PC-9 (cell line): ENCODE data around the gene GPR143. TPM values are rescaled to one million over a fixed set of nuclear protein-coding genes. Genes with fewer than 3 reads are reported as not detected.

Experiments used
- BruUV-seq: library from RNA; stranded (reverse); fragments of 400-500 nt; replicated peaks from 2 replicates; lab custom pipeline; 2021; lab: Mats Ljungman, UMichigan
- CTCF ChIA-PET: fragments of 300-600 bp; sonication (Branson Sonifier 250); formaldehyde crosslinking; loops from one replicate; lab custom pipeline; 2022; ENCODE audit warnings: antibody characterized with exemption; lab: Charles Lee
- POLR2A ChIA-PET: fragments of 300-600 bp; sonication (Branson Sonifier 250); formaldehyde crosslinking; loops from one replicate; lab custom pipeline; 2022; ENCODE audit warnings: antibody characterized with exemption; ENCODE audit not compliant: unreplicated experiment; lab: Charles Lee
- DNase-seq, 2 experiments: peaks; one replicate each; pipeline versions ENCODE4 v3.0.0 to v3.0.0-alpha.2; 2015 to 2022; ENCODE audit warnings: mixed read lengths in 1 of 2
- H2AFZ ChIP-seq: fragments of 200-600 bp; sonication (generic); 2 replicates; pipeline ENCODE4 v1.8.1; 2017; ENCODE audit warnings: antibody characterized with exemption
- H3F3A ChIP-seq: fragments of 200-600 bp; sonication (generic); 2 replicates; pipeline ENCODE4 v1.8.1; 2017; ENCODE audit warnings: antibody characterized with exemption, mild to moderate bottlenecking, low read depth; ENCODE audit not compliant: insufficient read depth
- H3K27ac ChIP-seq: fragments of 200-600 bp; sonication (generic); 2 replicates; pipeline ENCODE4 v1.6.1; 2016; ENCODE audit warnings: mixed run types
- H3K27me3 ChIP-seq: fragments of 200-600 bp; sonication (generic); 2 replicates; pipeline ENCODE4 v1.6.1; 2016; ENCODE audit warnings: low read depth, mixed run types; ENCODE audit not compliant: insufficient read depth
- H3K36me3 ChIP-seq: fragments of 200-600 bp; sonication (generic); 2 replicates; pipeline ENCODE4 v1.6.1; 2016; ENCODE audit warnings: low read depth, mixed run types
- H3K4me1 ChIP-seq: fragments of 200-600 bp; sonication (generic); replicated peaks from 2 replicates; pipeline ENCODE4 v1.6.1; 2016; ENCODE audit warnings: mixed run types; ENCODE audit not compliant: insufficient read depth
- H3K4me2 ChIP-seq: fragments of 200-600 bp; sonication (generic); 2 replicates; pipeline ENCODE4 v1.6.1; 2017; ENCODE audit warnings: mixed run types
- H3K4me3 ChIP-seq: fragments of 200-600 bp; sonication (generic); 2 replicates; pipeline ENCODE4 v1.6.1; 2016; ENCODE audit warnings: mixed run types
- H3K79me2 ChIP-seq: fragments of 200-600 bp; sonication (generic); 2 replicates; pipeline ENCODE4 v1.6.1; 2017; ENCODE audit warnings: low read depth, mixed run types
- H3K9me2 ChIP-seq: fragments of 200-600 bp; sonication (generic); 2 replicates; pipeline ENCODE4 v1.8.1; 2017; ENCODE audit warnings: mild to moderate bottlenecking; ENCODE audit not compliant: insufficient read depth
- H3K9me3 ChIP-seq: fragments of 200-600 bp; sonication (generic); 2 replicates; pipeline ENCODE4 v1.8.1; 2016; ENCODE audit warnings: low read depth; ENCODE audit not compliant: insufficient read depth
- H4K20me1 ChIP-seq: fragments of 200-600 bp; sonication (generic); 2 replicates; pipeline ENCODE4 v1.8.1; 2017; ENCODE audit not compliant: insufficient read depth
- CTCF ChIP-seq: fragments of 200-600 bp; sonication (generic); conservative IDR thresholded peaks from 2 replicates; pipeline ENCODE4 v1.6.1; 2017; ENCODE audit warnings: mixed run types, antibody characterized with exemption, mild to moderate bottlenecking, moderate library complexity
- EZH2 ChIP-seq: fragments of 200-600 bp; sonication (generic); IDR thresholded peaks from 2 replicates; pipeline ENCODE4 v1.8.0; 2017; ENCODE audit warnings: antibody characterized with exemption, low read depth
- intact Hi-C: fragments of 100-400 bp; cut with micrococcal nuclease; formaldehyde crosslinking; loops from one replicate; pipeline ENCODE4 v1.10.0; 2022; ENCODE audit not compliant: unreplicated experiment
- total RNA-seq: library from RNA; stranded (reverse); gene quantifications from 2 replicates; pipeline ENCODE4 v1.2.3, GENCODE V29; 2021

The GPR143 gene
- total RNA-seq, 1 experiment from 2014 or later, result not detected

DNA sequence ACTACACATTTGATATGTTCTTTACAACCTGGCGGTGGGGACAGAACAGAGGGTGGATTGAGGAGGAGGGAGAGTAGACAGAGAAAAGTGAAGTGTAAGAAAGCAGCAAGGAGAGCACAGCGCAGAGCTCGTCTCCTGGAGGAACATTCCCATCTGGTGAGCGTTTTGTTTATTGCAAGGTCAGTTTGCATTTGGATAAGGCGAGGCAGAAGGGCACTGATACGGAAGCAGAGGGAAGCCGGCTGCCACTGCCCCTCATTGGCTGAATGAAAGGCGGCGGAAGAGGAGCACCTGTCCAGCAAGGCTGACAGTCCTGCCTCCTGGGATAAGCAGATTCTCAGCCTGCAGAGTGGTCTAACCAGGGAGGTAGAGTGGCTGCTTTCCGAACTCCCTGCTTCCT lies 83.2 kb downstream of the GPR143 start:
- Histone ChIP-seq H2AFZ (no peak overlapping the region), H3K4me1 (no peaks in the 10 kb centered on the region), H3F3A (no peaks in the 10 kb centered on the region), H3K9me3 (no peaks in the 10 kb centered on the region), H3K4me3 (no peak overlapping the region), H3K27ac (no peak overlapping the region), H3K27me3 (no peaks in the 10 kb centered on the region), H3K4me2 (no peak overlapping the region), H3K9me2 (no peaks in the 10 kb centered on the region), H4K20me1 (no peaks in the 10 kb centered on the region), H3K79me2 (no peaks in the 10 kb centered on the region), H3K36me3 (no peaks in the 10 kb centered on the region)
- no TSS peak for BruUV-seq
- TF ChIP-seq EZH2 (no peak), CTCF (no peak)
- ChIA-PET POLR2A (no interaction called here), CTCF (no interaction called here)
- no peak for DNase-seq
- intact Hi-C loops, result no loop called here

GRCh38 chrX:9681422-9681821 lies 84.2 kb downstream of the GPR143 start:
- intact Hi-C loops, result no loop called here
- ChIA-PET POLR2A (no interaction called here), CTCF (no interaction called here)
- H3F3A ChIP-seq, result no peaks in the 10 kb centered on the region
- no peaks in the 10 kb centered on the region for H3K9me3 ChIP-seq
- H3K27me3 ChIP-seq, result no peaks in the 10 kb centered on the region
- H4K20me1 ChIP-seq, result no peaks in the 10 kb centered on the region
- H3K36me3 ChIP-seq, result no peaks in the 10 kb centered on the region
- no peak for DNase-seq
- no peaks in the 10 kb centered on the region for H3K4me1 ChIP-seq
- no peaks in the 10 kb centered on the region for H3K79me2 ChIP-seq
- H3K4me3 ChIP-seq, result no peak overlapping the region
- BruUV-seq, result no TSS peak
- no peak overlapping the region for H2AFZ ChIP-seq
- no peak overlapping the region for H3K27ac ChIP-seq
- TF ChIP-seq CTCF (no peak), EZH2 (no peak)
- H3K9me2 ChIP-seq, result no peaks in the 10 kb centered on the region
- H3K4me2 ChIP-seq, result no peak overlapping the region

GRCh38 chrX:9681011-9681410 lies 84.6 kb downstream of the GPR143 start:
- no TSS peak for BruUV-seq
- POLR2A ChIA-PET, result no interaction called here
- Histone ChIP-seq H3K36me3 (no peaks in the 10 kb centered on the region), H2AFZ (no peak overlapping the region), H4K20me1 (no peaks in the 10 kb centered on the region), H3K79me2 (no peaks in the 10 kb centered on the region), H3K27me3 (no peaks in the 10 kb centered on the region), H3K4me2 (no peak overlapping the region), H3F3A (no peaks in the 10 kb centered on the region), H3K4me1 (no peaks in the 10 kb centered on the region), H3K27ac (no peak overlapping the region), H3K4me3 (no peak overlapping the region), H3K9me3 (no peaks in the 10 kb centered on the region), H3K9me2 (no peaks in the 10 kb centered on the region)
- CTCF ChIA-PET, result no interaction called here
- intact Hi-C loops, result no loop called here
- TF ChIP-seq CTCF (no peak), EZH2 (no peak)
- DNase-seq, result no peak
